NOMO-1 (cell line): Measurements from ENCODE around the gene FHL2.
"Not testable (repeated sequence)": the region's sequence is repeated elsewhere in the genome, so short reads cannot be mapped to it uniquely, and the experiment has no call there.

ENCODE experiments used
- DNase-seq, 2 experiments: peaks; one replicate each; lab custom pipeline; 2025; ENCODE audit not compliant: unreplicated experiment in 2 of 2; lab: John Stamatoyannopoulos, UW

Gene FHL2

DNA sequence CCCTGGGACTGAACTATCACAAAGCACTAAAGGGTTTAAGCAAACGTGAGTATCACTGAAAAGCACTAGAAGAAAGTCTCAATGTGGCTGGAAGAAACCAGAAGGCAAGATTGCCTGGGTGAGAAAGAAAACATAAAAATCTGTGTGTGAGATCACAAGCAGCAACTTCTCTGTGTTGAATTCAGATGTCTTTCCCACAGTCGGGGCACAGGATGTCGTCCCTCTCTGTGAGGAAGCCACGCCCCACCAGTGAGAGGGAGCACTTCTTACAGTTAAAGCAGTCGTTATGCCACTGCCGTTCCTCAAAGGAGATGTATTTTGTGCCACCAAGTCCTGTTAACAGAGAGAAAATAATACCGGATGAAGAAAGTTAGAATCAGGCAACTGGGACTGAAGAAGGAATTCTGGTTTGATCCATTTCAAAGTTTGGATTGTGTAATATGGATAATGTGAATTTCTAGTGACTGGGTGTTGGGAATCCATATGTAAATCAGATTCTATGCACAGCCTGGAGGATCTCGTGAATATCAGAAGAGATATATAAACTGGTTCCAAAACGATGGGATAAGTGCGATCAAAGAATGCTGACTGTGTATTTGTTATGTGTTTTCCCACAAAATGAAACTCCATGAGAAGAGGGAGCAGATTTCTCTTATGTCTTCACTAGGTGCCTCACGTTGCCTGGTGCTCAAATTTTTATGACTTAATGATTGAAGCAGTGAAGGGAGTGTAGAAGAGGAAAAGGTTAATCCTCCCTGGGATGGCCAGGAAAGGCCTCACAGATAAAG lies 37.6 kb downstream of the FHL2 start:
- DNase-seq, result no peak

DNA sequence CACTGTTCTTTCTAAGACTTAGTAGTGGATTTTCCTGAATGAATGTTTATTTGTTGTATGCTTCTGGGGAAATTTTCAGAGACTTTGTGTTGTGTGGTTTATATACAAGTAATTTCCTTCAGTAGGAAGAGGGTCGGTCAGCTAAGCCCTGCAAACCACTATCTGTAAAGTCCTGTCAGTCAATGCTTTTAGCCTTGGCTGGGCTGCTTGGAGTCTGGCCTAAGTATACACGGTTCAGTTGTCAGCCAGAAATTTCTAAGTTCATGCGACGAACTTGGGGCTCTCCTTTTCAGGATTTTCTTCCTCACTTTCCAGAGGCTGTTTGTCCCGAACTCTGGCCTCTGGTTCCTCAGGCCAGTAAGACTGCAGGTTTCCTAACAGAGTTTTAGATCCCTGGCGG lies 40.3 kb downstream of the FHL2 start:
- DNase-seq, result no peak

DNA sequence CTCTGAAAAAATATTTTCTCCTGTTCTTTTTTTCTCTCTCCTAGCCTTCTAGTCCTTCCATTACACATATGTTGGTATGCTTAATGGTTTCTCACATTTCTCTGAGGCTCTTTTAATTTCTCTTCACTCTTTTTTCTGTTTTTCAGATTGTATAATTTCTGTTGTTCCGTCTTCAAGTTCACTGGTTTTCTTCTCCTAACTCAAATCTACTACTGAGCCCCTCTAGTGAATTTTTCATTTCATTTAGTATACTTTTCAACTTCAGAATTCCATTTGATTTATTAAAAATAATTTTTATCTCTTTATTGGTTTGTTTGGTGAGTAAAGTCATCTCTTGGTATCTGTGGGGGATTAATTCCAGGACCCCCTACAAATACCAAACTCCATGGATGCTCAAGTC lies 41.7 kb downstream of the FHL2 start:
- no peak for DNase-seq

DNA sequence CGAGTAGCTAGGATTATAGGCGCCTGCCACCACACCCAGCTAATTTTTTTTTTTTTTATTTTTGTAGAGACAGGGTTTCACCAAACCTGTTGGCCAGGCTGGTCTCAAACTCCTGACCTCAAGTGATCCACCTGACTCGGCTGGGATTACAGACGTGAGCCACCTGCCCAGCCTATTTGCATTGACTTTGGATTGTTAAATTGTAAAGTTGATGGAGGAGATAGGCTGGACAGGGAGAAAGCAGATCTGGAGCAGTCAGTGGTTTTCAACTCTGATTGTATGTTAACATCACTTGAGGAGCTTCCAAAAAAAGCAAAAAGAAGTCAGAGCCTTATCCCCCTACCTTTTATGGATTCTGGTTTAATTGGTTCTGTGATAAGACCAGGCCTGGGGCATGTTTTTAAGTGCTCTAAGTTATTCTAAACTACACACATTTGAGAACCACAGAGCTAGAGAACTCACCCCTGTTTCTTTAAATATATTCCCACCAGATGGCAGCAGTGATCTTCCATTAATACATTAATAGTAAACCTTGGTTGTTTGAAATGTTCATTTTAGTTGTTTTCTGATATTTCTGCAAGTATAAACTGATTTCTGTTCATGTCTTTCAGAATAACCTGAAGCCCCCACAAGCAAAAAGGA lies 54.0 kb downstream of the FHL2 start:
- DNase-seq, result peak in 1 of 2 experiments; percentile 12

DNA sequence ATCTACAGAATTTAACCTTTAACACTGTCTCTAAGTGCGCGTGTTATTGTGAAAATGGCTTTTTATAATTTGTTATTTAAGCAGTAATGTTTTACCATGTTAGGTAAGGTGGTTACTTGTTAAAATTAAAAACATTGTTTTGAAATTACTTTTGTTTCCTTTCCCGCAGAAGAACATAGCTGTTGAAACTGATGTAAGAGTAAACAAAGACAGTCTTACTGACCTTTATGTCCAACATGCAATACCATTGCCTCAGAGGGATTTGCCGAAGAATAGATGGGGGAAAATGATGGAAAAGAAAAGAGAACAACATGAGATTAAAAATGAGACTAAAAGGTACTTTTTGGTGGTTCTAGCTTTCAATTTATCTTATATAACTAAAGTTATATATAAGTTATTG lies 59.4 kb downstream of the FHL2 start:
- DNase-seq, result no peak

DNA sequence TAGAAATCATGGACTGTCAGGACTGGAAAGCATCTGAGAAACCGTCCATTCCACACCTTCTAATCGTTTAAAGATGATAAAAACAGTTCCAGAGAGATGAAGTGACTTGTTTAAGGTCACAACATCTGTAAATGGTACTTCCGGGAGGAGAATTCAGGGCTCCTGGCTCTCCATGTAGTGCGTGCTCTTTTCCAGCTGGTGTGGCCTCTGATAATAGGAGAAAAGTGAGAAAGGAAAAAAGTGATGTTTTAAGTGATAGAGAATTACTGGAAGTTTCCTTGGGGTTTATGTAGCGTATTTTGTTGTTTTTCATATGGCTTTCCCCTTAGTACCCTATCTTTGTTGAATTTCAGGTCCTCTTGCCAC lies 60.8 kb downstream of the FHL2 start:
- DNase-seq, result peak in 1 of 2 experiments; percentile 20

DNA sequence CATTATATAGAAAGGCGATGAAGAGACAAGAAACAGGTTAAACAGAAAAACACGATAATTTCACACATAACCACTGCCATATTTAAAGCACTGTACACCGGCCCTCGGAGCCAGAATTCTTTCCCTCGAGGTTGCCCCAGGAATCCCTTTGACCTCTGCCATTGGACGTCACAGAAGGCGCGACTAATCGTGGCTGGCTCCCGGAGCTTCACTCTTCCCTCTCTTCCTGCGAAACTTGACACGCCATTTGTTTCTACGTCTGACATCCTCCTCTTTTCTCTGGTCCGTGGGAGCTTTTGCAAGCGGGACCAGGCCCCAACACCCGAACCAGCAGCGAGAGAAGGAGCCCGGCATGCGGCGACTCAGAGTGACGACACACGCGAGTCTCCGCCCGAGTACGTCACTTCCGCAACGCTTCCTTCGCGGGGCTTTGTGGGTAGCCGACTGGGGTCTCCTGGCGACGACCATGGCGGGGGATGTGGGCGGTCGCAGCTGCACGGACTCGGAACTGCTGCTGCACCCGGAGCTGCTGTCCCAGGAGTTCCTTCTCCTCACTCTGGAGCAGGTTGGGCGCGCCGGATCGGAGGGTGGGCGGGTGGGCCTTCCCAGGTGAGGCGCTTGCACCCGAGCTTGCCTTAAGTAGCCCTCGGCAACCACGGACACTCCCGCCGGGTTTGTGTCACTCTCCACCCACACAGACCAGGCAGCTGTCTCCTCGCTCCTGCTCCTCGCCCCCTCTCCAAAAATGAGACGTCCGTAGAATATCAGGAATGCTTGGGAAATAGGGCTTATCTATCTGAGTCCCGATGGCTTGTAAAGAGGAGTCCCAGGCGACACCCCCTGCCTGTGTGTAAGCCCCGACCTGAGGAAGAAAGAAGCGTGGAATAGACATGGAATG lies 61.5 kb downstream of the FHL2 start, which contains the start of gene C2orf49:
Gene C2orf49, plus strand, starts transcription at position 419 of the 898 bp plus-strand sequence. Its CDS starts 48 bp downstream, at position 467.
- peak; percentile 79 to 81 for DNase-seq

DNA sequence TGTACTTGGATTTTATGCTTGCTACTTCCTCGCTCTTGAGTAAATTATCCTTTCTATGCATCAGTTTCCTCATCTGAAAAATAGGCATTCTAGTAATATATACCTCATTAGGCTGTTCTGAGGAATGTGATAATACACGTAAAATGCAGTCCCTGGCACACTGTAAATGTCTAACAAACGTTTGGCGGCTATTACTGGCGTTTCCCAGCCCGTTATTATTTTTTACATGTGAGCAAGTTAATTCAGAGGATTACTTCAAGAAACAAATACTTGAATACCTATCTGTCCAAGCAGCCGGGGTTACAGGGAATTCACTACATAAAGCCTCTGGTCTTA lies 62.1 kb downstream of the FHL2 start:
- DNase-seq, result no peak

DNA sequence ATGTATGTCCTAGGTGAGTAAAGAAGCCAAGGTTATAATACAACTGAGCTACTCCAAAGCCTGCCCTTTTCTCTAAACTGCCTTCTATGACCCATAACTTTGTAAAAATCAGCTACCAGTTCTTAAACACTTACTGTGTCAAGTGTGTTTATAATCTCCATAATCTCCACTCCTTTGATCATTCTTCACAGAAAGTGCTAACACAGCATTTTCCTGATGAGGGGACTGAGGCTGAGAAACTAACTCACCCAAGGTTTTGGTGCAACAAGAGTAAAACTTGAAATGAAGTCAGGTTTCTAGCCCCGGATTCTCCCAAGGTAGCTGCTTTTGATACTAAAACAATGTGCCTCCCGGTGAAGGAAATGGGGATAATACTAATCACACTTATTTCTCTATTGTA lies 63.4 kb downstream of the FHL2 start:
- DNase-seq, result no peak

DNA sequence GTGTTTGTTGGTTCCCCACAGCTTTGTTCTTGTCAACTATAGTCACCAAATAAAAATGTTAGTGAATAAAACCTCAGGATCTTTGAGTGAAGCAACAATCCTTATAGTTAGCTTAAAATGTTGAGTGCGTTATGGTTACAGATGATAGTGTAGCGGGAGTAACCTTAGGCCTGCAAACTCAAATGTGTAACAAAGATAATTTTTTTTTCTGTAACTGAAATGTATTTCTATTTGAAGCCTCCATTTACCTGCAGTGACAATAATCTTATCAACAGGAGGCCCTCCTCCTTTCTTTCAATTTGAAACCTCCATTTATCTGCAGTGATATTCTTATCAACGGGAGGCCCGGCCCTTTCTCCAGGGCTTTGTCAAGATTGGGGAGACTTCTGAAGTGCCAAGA lies 64.6 kb downstream of the FHL2 start:
- DNase-seq, result no peak

DNA sequence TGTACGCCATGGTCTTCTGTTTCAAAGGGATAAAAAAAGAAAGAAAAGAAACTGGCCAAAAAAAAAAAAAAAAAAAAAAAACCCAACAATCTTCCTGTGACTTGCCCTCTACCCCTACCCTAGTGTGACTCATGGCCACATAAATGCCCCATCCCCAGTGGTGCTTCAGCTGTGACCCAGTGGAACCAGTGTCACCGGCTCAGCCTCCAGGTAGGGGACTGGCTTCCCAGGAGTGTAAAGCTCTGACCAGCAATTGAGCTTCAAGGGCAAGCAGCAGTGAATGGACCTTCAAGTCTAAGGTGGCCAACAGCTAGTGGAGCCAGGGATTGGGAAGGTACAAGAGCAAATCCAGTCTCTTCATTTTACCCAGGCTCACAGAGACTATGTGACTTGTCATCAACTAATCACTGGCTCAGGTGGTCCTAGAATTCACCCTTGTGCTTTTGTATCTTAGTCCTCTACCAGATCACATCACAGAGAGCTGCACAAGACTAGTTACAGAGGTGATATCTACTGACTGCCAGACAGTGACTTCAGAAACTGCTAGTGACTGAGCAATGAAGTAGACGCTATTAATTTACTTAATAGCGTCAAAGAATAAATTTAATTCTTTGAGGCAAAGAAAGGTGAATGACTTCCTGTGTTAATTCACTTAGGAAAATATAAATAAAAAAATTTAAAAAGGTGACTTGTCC lies 68.0 kb downstream of the FHL2 start:
- no peak for DNase-seq

DNA sequence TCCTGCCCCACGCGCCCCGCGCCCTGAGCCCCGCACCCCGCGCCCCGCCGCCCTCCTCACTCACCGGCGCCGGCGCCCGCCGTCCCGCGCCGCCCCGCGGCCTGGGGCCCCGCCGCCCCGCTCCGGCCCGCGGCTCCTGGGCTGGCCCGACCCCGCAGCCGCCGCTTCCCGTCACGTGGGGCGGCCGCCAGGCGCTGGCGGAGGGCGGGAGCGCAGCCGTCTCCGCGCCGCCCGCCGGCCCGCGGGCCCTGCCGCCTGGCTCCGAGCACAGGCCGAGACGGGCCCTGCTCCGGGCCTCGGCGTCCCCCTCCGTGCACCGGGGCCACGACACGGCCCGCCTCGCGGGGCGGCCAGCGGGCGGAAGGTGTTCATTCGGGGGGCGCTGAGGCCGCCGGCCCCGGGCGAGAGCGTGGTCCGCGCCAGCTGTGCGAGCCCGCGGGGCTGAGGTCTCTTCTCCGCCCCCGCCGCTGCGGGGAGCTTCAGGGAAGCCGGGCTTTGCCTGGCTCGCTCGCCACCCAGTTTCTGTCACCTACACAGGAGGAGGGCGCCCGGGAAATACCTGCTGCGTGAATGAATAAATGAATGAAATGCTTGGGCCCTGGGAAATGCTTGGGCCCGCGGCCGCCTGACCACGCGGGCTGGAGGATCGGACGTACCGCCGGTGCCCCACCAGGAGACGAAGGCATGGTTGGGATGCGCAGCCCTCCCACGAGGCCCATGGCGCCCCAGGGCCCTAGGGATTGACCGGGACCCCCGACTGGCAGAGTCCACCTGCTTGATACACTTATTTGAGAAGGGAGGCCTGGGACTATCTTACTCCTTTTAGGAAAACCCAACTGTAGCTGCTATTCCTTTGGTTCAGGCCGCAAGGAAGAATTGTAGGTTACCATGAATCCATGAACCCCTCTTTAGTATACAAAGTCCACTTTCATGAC lies 69.0 kb downstream of the FHL2 start, which contains the start of gene TGFBRAP1:
Gene TGFBRAP1, minus strand, starts transcription at position 175 of the 935 bp plus-strand sequence. CDS start 21,434 bp downstream, outside the sequence.
- peak; percentile 31 to 70 for DNase-seq

DNA sequence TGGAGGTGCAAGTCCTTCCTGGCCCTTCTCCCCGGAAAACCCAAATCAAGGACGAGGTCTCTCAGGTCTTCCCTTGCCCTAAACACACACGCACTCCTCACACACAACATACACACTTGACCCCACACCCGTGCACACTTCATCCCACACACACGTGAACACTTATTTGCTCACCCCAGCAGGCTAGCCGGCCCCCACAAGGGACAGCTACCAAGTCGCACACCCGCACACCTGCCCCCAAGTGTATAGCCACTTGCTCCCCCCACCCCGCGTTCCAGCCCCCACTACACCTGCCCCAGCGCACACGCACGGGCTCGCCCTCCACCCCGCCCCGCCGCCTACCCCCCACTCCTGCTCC lies 69.7 kb downstream of the FHL2 start:
- no peak for DNase-seq

DNA sequence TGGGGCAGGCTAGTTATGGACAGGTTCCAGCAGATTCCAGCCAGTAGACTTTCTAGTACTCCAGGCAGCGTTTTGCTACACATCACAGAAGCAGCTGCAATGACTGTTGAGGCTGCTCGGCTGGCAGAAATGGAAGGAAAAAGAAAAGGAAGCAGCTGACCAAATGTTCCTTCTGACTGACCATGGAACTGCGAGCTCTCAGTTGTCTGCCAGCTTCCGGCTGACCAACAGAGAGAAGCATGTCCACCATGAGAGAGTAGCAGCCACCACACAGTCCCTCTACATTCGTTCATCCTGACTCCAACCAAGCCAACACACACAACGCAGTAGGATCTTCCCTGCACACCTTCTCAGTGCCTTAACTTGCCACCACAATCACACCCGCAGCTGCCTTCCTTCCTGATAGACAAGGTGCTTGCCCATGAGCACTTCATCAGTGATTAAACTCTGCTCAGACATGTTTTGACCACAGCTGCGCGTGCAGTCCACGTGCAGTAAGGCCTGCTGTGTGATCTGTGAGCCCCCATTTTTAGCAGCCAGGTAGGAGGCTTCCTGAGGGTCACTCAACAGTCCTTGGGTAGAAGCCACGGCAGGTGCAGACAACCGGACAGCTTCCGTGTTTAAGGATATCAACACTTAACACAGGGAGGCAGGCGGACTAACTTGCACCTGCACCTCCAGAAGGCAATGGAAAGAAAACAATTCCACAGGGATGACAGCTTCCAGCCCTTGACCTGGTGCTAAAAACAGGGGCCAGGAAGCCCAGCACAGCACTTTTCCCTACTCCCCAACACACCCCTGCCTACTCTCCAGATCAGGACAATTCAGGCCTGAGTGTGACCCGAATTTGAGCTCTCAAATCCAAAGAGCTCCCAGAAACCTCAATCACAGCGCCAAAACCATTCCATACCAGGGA lies 70.3 kb downstream of the FHL2 start:
- DNase-seq, result no peak

DNA sequence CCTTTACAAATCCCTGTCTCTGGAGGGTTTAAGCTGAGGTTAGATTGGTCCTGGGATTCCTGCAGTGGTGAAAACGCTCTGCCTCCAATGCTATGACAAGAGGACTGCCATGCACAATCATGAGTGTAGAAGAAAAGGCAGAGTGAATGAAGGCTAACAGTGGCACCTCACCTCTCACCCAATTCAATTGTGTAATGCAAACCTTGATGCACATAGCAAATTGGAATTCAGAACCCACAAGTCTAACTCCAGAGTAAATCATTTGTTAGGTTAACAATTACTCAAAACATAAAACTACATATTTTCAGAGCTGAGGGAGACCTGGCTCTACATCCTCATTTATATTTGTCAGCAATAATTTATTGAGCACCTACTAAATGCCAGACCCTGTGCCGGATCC lies 71.2 kb downstream of the FHL2 start:
- no peak for DNase-seq

DNA sequence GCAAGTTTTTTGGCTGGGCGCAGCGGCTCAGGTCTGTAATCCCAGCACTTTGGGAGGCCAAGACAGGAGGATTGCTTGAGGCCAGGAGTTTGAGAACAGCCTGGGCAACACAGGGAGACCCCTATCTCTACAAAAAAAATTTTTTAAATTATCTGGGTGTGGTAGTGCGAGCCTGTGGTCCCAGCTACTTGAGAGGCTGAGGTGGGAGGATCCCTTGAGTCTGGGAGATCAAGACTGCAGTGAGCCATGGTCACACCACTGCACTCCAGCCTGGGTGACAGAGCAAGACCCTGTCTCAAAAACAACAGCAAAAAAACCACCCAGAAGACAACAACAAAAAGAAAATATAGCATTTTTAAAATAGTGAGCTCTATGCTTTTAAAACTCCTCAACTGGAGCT lies 71.6 kb downstream of the FHL2 start:
- not testable (repeated sequence) for DNase-seq

DNA sequence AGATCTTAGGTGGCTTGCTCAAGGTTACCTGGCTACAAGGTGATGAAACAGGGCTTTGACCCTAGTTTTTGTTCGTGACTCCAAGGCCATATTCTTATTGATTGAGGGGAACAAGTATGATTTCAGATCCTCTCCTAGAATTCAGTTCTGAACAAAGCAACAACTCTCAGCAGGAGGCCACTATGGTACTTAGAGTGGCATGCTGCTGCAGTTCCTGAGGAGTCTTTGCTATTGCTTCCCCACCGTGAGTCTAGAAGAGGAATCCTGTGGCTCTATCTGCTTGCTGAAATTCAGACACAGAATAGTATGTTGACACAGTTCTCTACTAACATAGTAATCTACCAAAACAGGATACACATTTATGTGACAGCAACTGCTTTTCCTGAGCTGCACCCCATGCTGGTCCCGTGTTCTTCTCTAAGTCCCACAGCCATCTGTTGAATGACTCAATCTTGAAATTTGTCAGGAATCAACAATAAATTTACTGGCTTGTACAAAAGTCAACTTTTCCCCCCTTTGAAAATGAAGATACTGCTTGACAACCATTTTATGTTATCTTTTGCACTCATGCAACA lies 73.4 kb downstream of the FHL2 start:
- no peak for DNase-seq

DNA sequence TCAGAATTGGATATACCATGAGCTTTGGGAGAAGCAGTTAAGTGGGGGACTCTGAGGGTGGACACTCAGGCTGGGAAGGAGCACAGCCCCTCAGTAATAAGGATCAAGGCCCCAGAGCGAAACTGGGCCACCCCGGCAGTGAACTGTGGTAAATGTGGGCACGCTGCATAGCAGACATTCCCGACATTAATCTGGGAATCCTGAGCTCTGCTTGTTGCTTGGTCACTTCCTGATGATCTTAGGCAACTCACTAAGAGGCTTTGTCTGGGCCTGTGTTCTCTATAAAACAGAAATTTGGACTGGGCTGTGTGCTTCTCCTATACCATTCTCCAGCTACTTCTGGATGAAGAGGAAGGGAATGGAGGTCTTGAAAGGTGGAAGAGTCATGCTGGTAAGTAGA lies 74.1 kb downstream of the FHL2 start:
- no peak for DNase-seq
